ENCODE data around the gene SLC66A2. TPM values are rescaled to one million over a fixed set of nuclear protein-coding genes. Genes with fewer than 3 reads are reported as not detected.

SLC66A2 gene
- total and polyA plus RNA-seq, 2 of the 13 experiments (the other 11 are each of a cell fraction or from before 2014, with no cell fraction given), result 33.5 to 41.9 TPM

GRCh38 chr18:79855147-79855933, 96.1 kb downstream of the SLC66A2 start:
- FAIRE-seq, result no peak
- no peaks in the 10 kb centered on the region for H3K9me3 ChIP-seq (ENCODE audit: low read length)
- CTCF ChIA-PET (ENCODE audit: low intra/inter-chr PET ratio, low total read pairs), result no interaction called here
- WGBS (ENCODE audit: low lambda C conversion rate), result 55% methylated on average over 17 of the region's 17 CpGs
- no peaks in the 10 kb centered on the region for H3K79me2 ChIP-seq (ENCODE audit: insufficient read depth, low read length)
- H3K4me2 ChIP-seq (ENCODE audit: low read depth, low read length), result no peak overlapping the region
- peaks cover 1 to 34% of the 10 kb centered on the region in 2 experiments; a peak in 4 of 5 replicates for H3K27me3 ChIP-seq (ENCODE audit: control insufficient read depth in 1 of 2, insufficient read depth in 2 of 2, low read length in 2 of 2)
- no peak overlapping the region for H3K9ac ChIP-seq (ENCODE audit: insufficient read depth, low read depth, low read length)
- no peak for ATAC-seq
- H4K20me1 ChIP-seq (ENCODE audit: insufficient read depth, low read length), result no peaks in the 10 kb centered on the region
- intact Hi-C loops (cut with micrococcal nuclease; ENCODE audit: unreplicated experiment) (loop anchor here (1.0 kb wide), 1 partner anchor 8 kb away; no protein-coding TSS in a partner anchor), in situ Hi-C loops (cut with HindIII; ENCODE audit: extremely low pct_ligation_motif_present, low pct_unique_long_range_greater_than_20kb) (no loop called here)
- H3K36me3 ChIP-seq (replicated peaks in 1 of 2; ENCODE audit: control insufficient read depth in 1 of 2, insufficient read depth in 2 of 2, low read length in 2 of 2), result no peaks in the 10 kb centered on the region
- DNase-seq (ENCODE audit: low spot score), result no peak
- POLR2A ChIA-PET, result no interaction called here
- TF ChIP-seq ZNF382 (CRISPR knock-in tag; IDR thresholded peaks at IDR 0.05; ENCODE audit: borderline replicate concordance), result no peak
- TF ChIP-seq KDM5B (CRISPR knock-in tag; IDR thresholded peaks at IDR 0.05; ENCODE audit: borderline replicate concordance), result no peak
- no peak for TF ChIP-seq ZNF354B (CRISPR knock-in tag; IDR thresholded peaks at IDR 0.05)
- 0 out of 2 replicates have a peak, but pooled peaks have one; percentile 13 for TF ChIP-seq ZNF768 (CRISPR knock-in tag; IDR thresholded peaks at IDR 0.05)
- no peak for TF ChIP-seq ARID5B (CRISPR knock-in tag; IDR thresholded peaks at IDR 0.05)
- H3K4me1 ChIP-seq (ENCODE audit: insufficient read depth, low read length), result peaks cover 19% of the 10 kb centered on the region
- no peak overlapping the region for H3K27ac ChIP-seq (ENCODE audit: extremely low read length, insufficient read depth, low read length)
- no peak overlapping the region for H3K4me3 ChIP-seq (replicated peaks in 1 of 3; ENCODE audit: insufficient read depth in 1 of 3, low read depth in 2 of 3, low read length in 3 of 3)
- H2AFZ ChIP-seq (ENCODE audit: low read length), result no peak overlapping the region
- no TSS peak for BruUV-seq (replicated peaks)
